Activated CD8-positive, alpha-beta memory T cell treated with anti-CD3 and anti-CD28 coated beads for 4 hours (primary cell): ENCODE measurements around the gene STAT6.

Experiments
- DNase-seq, 2 donors: peaks; one replicate each; pipeline ENCODE4 v3.0.0-alpha.2; 2020; ENCODE audit warnings: low read depth in 2 of 2

STAT6 gene

DNA sequence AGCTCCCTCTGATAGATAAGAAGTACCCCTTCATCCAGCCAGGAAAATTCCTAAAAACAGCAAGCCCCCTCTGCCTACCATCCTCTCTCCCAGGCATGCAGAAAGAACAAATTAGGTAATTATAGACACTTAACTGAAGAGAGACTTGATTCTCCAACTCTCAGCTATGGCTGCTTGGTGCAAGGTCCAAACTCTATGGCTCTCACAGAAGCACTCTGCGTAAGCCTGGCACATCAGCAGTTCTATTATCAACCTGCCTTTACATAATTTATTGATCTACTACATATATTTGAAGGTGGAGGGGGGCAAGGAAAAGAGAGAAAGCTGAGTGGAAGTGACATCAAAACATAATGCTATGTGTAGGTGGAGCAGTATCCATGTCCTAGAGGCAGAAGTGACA, 60.2 kb downstream of the STAT6 start:
- DNase-seq: no peak

DNA sequence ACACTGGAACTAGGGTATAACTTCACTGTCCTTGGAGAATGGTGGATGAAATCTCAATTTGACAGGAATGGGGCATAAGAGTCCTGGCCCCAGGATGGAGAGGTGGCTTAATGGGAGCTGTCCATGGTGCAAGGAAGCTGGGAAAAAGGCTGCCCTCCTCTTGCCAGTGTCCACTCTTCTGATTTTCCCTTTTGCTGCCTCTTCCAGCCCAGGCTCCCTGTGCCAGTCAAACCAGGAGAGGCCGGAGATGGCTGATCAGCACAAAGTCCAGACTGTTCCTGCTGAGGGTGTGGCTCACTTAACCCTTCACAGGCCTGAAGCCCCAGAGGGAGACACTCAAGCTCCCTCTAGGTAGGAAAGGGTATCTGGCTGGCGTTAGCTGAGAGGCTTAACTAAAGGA, 61.3 kb downstream of the STAT6 start, which contains the start of gene MYO1A:
Gene MYO1A (minus strand): TSS at position 240 of the 400 bp plus-strand sequence. CDS start 1,806 bp downstream, outside the sequence.
- DNase-seq: no peak

DNA sequence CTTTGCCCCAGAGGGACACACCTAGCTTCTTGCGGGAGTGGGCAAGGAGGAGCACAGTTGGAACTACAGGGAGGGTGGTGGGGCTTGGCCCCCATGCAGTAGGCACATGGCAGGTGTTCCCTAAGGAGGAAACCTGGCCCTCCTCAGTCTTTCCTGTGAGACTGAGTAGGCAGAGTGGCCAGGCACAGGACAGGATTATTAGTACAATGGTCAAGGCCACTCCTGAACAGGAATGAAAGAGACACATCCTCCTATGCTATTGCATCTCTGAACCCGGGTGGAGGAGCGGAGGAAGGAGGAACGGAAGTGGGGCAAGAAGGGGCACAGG, 62.1 kb downstream of the STAT6 start:
- no peak for DNase-seq

GRCh38 chr12:57048423-57049118, 62.6 kb downstream of the STAT6 start:
- DNase-seq: no peak

DNA sequence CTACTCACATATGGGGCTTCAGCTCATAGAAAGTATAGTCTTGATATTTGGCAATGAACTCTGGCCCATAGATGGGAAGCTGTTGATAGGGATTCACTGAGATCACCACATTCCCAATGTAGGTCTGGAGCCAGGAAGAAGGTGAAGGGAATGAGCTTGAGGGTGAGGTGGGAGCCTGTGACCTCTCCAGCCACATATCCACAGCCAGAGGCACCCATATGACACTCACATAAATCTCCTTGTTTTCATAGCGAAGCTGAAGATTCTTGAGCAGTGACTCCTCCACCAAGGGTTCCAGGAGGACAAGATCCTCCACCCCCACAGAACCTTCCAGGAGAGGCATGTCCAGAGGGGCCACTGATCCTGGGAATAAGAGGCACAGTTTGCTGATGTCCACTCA, 63.2 kb downstream of the STAT6 start:
- DNase-seq: no peak

DNA sequence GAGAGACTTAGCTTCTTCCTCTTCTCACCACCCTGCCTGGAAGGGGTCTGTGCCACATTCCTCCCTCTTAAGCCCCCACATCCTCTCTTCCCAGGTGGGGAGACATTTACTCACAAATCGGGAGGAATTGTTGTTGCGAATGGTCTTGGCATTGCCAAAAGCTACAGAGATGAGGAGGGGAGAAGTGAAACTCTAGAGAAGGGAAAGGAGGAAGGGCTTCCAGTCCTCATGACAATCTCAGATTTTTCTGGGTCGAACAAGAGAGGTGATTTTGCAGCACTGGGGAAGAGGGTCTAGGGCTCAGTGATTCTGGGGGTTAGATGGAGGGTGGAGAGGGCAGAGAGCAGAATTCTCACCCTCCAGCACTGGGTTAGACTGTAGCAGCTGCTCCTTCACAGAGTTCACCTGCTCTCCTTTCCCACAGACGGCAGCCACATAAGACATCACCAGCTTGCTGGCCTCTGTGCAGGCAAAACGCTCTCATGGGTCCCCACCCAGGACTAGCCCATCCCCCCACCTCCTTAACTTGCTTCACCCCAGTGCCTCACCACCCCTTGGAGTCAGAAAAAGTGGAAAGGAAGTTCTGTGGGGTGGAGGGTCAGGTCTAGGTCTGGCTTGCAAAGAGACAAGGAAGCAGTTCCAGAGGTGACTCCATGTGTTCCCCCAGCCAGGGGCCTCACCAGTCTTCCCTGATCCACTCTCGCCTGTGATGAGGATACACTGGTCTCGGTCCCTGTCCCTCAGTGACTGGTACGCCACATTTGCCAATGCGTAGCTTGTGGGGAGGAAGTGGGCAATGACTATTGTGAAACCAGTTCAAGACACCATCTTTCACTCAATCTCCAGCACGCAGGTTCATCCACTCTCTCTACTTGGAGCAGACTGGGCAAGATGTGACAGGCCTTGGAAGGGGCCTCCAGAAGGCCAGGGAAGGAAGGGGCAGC, 63.9 kb downstream of the STAT6 start:
- DNase-seq: no peak

DNA sequence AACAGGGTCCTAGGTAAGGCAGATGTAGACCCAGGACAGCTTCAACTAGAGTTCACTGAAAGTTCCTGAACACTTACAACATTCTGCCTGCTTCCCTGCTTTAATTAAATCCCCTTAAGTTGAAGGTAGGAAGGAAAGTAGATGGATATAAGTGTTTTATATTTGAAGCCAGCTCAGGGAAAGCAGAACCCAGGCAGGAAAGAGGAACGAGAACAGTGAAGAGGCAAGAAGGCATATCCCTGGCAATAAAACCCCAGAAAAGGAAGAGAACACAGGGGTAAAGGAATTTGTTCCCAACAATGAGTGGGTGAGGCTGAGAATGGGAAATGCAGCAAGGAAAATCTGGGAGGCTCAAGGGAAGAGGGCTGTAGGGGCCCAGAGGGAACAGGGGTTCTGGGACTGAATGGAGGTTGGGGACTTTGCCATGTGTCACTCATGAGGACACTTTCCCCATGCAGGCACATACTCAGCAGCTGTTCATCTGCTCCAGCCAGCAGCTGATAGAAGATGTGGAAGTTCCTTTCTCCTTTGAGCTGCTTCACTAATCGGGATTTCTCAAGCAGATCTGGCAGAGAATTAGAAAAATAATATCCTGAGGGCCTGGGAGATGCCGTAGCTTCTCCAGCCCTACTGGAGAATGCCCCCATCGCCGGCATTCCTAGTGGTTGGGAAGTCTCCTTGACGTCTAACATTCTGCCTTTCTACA, 64.9 kb downstream of the STAT6 start:
- no peak for DNase-seq
